Measurements from ENCODE around the gene FFAR1.

FFAR1 gene, protein sequence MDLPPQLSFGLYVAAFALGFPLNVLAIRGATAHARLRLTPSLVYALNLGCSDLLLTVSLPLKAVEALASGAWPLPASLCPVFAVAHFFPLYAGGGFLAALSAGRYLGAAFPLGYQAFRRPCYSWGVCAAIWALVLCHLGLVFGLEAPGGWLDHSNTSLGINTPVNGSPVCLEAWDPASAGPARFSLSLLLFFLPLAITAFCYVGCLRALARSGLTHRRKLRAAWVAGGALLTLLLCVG (N-terminal part only)

GRCh38 chr19:35347171-35347929 lies at the start of gene FFAR1:
Gene FFAR1, plus strand, starts transcription at chr19:35347902. Its CDS starts 3,650 bp downstream, at chr19:35351552.
- TF ChIP-seq, protein P1, sequence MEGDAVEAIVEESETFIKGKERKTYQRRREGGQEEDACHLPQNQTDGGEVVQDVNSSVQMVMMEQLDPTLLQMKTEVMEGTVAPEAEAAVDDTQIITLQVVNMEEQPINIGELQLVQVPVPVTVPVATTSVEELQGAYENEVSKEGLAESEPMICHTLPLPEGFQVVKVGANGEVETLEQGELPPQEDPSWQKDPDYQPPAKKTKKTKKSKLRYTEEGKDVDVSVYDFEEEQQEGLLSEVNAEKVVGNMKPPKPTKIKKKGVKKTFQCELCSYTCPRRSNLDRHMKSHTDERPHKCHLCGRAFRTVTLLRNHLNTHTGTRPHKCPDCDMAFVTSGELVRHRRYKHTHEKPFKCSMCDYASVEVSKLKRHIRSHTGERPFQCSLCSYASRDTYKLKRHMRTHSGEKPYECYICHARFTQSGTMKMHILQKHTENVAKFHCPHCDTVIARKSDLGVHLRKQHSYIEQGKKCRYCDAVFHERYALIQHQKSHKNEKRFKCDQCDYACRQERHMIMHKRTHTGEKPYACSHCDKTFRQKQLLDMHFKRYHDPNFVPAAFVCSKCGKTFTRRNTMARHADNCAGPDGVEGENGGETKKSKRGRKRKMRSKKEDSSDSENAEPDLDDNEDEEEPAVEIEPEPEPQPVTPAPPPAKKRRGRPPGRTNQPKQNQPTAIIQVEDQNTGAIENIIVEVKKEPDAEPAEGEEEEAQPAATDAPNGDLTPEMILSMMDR (IDR thresholded peaks at IDR 0.05): no peak

DNA sequence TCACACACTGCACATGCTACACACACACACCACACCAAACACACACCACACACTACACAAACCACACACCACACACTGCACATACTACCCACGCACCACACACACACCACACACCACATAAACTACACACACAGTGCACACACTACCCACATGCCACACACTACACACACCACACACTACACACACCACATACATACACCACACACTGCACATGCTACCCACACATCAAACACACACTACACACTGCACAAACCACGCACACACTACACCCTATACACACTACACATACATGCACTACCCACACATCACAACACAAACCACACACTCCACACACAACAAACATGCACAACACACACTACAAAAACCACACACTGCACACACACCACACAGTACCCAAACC lies 49.8 kb upstream of the FFAR1 start:
- TF ChIP-seq, protein P1 (IDR thresholded peaks at IDR 0.05): no peak

GRCh38 chr19:35298561-35298972 lies 49.1 kb upstream of the FFAR1 start:
- TF ChIP-seq, protein P1 (IDR thresholded peaks at IDR 0.05): no peak

GRCh38 chr19:35299523-35300338 lies 48.0 kb upstream of the FFAR1 start:
- TF ChIP-seq, protein P1 (IDR thresholded peaks at IDR 0.05): no peak

- TF ChIP-seq, protein P1 (IDR thresholded peaks at IDR 0.05): no peak
Measured at GRCh38 chr19:35300339-35300649, 47.4 kb upstream of the FFAR1 start.

DNA sequence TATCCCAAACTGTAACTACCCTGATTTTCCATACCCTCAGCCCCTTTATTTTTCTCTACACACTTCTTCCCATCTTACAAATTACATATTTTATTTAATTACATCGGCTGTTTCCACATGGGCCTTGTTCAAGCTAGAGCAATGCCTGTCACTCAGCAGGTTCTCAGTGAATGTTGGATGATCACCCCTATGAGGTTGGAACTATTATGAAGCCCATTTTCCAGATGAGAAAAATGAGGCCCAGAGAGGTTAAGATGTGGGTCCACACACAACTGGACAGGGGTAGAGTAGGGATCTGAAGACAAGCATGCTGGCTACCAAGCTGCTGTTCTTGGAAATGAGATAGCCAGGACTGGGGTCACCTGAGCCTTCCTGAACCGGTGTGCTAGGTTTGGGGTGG lies 45.7 kb upstream of the FFAR1 start:
- TF ChIP-seq, protein P1 (IDR thresholded peaks at IDR 0.05): no peak

- TF ChIP-seq, protein P1 (IDR thresholded peaks at IDR 0.05): no peak
Measured at GRCh38 chr19:35302446-35302845, 45.3 kb upstream of the FFAR1 start.
